ENCODE data around the gene EEFSEC.

- TF ChIP-seq, protein P1, sequence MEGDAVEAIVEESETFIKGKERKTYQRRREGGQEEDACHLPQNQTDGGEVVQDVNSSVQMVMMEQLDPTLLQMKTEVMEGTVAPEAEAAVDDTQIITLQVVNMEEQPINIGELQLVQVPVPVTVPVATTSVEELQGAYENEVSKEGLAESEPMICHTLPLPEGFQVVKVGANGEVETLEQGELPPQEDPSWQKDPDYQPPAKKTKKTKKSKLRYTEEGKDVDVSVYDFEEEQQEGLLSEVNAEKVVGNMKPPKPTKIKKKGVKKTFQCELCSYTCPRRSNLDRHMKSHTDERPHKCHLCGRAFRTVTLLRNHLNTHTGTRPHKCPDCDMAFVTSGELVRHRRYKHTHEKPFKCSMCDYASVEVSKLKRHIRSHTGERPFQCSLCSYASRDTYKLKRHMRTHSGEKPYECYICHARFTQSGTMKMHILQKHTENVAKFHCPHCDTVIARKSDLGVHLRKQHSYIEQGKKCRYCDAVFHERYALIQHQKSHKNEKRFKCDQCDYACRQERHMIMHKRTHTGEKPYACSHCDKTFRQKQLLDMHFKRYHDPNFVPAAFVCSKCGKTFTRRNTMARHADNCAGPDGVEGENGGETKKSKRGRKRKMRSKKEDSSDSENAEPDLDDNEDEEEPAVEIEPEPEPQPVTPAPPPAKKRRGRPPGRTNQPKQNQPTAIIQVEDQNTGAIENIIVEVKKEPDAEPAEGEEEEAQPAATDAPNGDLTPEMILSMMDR (IDR thresholded peaks at IDR 0.05; ENCODE audit: insufficient read depth, low read depth, low read length) = no peak
- no peak for TF ChIP-seq EZH2 (IDR thresholded peaks at IDR 0.05; ENCODE audit: insufficient read depth, low read length)
Observed at GRCh38 chr3:128328546-128329458, 175.5 kb downstream of the EEFSEC start.
